Mammary epithelial cell (primary cell): ENCODE data around the gene C4orf50.

Experiments
- EZH2 ChIP-seq: IDR thresholded peaks from 2 replicates; pipeline ENCODE4 v1.6.1; 2012; ENCODE audit warnings: low read length, inconsistent platforms, borderline replicate concordance
- TF ChIP-seq, protein P1 (sequence below), 2 donors: IDR thresholded peaks in 1 of 2; conservative IDR thresholded peaks in 1 of 2; 2 replicates each; pipeline ENCODE4 v1.5.1; 2011 to 2012; ENCODE audit warnings: inconsistent platforms in 2 of 2, low read length in 2 of 2, mild to moderate bottlenecking in 2 of 2, control low read depth in 1 of 2, low read depth in 1 of 2; ENCODE audit not compliant: insufficient read depth in 1 of 2; ENCODE audit errors: extremely low read depth in 1 of 2

- TF ChIP-seq, protein P1, sequence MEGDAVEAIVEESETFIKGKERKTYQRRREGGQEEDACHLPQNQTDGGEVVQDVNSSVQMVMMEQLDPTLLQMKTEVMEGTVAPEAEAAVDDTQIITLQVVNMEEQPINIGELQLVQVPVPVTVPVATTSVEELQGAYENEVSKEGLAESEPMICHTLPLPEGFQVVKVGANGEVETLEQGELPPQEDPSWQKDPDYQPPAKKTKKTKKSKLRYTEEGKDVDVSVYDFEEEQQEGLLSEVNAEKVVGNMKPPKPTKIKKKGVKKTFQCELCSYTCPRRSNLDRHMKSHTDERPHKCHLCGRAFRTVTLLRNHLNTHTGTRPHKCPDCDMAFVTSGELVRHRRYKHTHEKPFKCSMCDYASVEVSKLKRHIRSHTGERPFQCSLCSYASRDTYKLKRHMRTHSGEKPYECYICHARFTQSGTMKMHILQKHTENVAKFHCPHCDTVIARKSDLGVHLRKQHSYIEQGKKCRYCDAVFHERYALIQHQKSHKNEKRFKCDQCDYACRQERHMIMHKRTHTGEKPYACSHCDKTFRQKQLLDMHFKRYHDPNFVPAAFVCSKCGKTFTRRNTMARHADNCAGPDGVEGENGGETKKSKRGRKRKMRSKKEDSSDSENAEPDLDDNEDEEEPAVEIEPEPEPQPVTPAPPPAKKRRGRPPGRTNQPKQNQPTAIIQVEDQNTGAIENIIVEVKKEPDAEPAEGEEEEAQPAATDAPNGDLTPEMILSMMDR (conservative IDR thresholded peaks at IDR 0.05 in 1 of 2, IDR thresholded peaks at IDR 0.05 in 1 of 2; ENCODE audit: extremely low read depth in 1 of 2, insufficient read depth in 1 of 2, low read depth in 1 of 2, low read length in 2 of 2) = no peak
- TF ChIP-seq EZH2 = no peak
Observed at GRCh38 chr4:5972571-5972970, 45.7 kb downstream of the C4orf50 start.
